Colonic mucosa (tissue), 4 donors: ENCODE measurements around the gene TTC38. TPM values are rescaled to one million over a fixed set of nuclear protein-coding genes. Genes with fewer than 3 reads are reported as not detected.
A peak's percentile ranks its signal among the peaks of the same experiment; 100 is the strongest.

ENCODE experiments used
- DNase-seq: peaks from one replicate; pipeline ENCODE4 v3.0.0-alpha.2; 2020
- H3K27ac ChIP-seq: fragments of 200-600 bp; one replicate; pipeline ENCODE4 v1.8.0; 2021
- H3K27me3 ChIP-seq: fragments of 200-600 bp; one replicate; pipeline ENCODE4 v1.8.0; 2021
- H3K36me3 ChIP-seq: fragments of 200-600 bp; one replicate; pipeline ENCODE4 v1.8.0; 2021
- H3K4me1 ChIP-seq: fragments of 200-600 bp; one replicate; pipeline ENCODE4 v1.8.0; 2021; ENCODE audit warnings: mild to moderate bottlenecking
- H3K4me3 ChIP-seq: fragments of 200-600 bp; one replicate; pipeline ENCODE4 v1.8.0; 2021
- H3K9ac ChIP-seq, 2 donors: one replicate each; pipeline ENCODE4 v1.7.0; 2013; ENCODE audit warnings: control low read depth in 2 of 2, low read depth in 2 of 2, low read length in 2 of 2
- H3K9me3 ChIP-seq: fragments of 200-600 bp; one replicate; pipeline ENCODE4 v1.8.0; 2021
- intact Hi-C: fragments of 100-400 bp; cut with DNase I; formaldehyde crosslinking; loops from one replicate; pipeline ENCODE4 v1.14.1; 2022
- total RNA-seq, 2 donors: library from RNA; stranded (reverse); fragmentation: NEBNext Ultra II Directional in 1 of 2; extraction: Animal tissue kit (Norgen Biotek cat#: 25700) in 1 of 2; gene quantifications; one replicate each; pipeline ENCODE4 v1.2.1, GENCODE V29; 2021
- TF ChIP-seq, protein P1 (sequence below): fragments of 200-600 bp; IDR thresholded peaks from one replicate; pipeline ENCODE4 v1.8.0; 2022; ENCODE audit warnings: antibody characterized with exemption, mild to moderate bottlenecking
- donor health status: healthy.
- donor health status: DM: no; HTN: no; CAD: no.
- donor health status: DM: no; HTN: no; CAD: no.

TTC38 gene
- total RNA-seq, 2 donors from 2014 or later: 124 to 149 TPM

DNA sequence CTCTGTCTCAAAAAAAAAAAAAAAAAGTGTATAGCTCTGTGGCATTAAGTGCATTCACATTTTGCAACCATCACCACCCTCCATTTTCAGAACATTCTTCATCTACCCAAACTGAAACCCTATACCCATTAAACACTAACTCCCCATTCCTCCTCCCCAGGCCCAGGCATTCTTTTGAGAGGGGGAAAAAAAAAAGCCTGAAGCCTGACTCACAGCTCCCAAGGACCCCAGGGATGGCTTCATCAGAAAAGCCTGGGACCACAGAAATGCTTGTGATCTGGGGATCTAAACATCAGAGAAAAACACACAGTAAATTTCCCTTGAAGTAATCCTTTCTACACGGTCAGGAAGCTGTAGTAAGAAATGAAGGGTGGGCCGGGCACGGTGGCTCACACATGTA, 18.2 kb downstream of the TTC38 start:
- H3K27ac ChIP-seq: no peak overlapping the region
- TF ChIP-seq, protein P1, sequence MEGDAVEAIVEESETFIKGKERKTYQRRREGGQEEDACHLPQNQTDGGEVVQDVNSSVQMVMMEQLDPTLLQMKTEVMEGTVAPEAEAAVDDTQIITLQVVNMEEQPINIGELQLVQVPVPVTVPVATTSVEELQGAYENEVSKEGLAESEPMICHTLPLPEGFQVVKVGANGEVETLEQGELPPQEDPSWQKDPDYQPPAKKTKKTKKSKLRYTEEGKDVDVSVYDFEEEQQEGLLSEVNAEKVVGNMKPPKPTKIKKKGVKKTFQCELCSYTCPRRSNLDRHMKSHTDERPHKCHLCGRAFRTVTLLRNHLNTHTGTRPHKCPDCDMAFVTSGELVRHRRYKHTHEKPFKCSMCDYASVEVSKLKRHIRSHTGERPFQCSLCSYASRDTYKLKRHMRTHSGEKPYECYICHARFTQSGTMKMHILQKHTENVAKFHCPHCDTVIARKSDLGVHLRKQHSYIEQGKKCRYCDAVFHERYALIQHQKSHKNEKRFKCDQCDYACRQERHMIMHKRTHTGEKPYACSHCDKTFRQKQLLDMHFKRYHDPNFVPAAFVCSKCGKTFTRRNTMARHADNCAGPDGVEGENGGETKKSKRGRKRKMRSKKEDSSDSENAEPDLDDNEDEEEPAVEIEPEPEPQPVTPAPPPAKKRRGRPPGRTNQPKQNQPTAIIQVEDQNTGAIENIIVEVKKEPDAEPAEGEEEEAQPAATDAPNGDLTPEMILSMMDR: no peak
- no peak overlapping the region for H3K4me3 ChIP-seq
- peaks cover 5% of the 10 kb centered on the region for H3K36me3 ChIP-seq
- no peaks in the 10 kb centered on the region for H3K27me3 ChIP-seq
- no peak for DNase-seq
- no peaks in the 10 kb centered on the region for H3K9me3 ChIP-seq
- intact Hi-C loops: no loop called here
- H3K9ac ChIP-seq: no peak overlapping the region
- H3K4me1 ChIP-seq: no peaks in the 10 kb centered on the region

DNA sequence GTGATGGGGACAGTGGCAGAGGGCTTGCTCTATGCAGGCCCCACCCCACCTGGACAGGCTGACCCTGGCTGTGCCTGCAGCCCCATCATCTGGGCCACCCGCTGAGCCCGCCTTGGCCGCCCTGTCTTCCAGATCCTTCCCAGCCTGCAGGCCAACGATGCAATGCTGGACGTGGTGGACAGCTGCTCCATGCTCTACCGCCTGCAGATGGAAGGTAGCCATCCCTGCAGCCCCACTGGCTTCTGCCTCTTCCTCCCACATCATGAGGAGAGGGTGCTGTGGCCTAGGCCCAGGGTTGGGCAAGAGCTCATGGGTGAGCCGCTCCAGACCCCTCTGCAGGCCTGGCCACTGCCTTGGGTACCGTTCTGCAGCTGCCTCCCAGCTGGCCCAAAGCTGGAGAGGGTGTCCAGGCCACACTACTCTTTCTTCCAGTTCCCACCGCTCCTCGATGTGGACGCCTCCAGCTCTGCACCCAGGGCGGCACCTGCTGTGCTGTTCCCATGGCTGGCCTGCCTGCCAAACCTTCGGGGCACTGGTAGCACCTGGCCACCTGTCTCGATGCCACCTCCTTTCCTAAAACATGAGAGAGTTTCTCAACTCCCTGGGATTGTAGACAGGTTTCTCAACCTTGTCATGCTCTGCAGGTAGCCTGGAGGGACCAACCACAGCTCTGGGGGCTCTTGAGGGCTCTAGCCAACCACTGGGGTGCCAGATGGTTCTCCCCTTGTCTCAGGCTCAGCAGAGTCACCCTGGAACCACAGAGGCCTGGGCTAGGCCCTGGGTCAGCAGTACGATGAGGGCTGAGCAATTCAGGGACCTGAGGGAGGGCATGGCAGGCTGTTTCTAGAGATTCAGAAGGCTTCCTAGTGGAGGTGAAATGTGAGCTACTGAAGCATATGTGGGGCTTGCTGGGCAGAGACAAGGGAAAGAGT, 19.4 kb downstream of the TTC38 start:
- intact Hi-C loops: no loop called here
- Histone ChIP-seq H3K9ac (peak overlapping the region; percentile 46 to 50), H3K4me1 (no peaks in the 10 kb centered on the region), H3K36me3 (peaks cover 5% of the 10 kb centered on the region), H3K27me3 (no peaks in the 10 kb centered on the region), H3K4me3 (no peak overlapping the region), H3K27ac (no peak overlapping the region), H3K9me3 (no peaks in the 10 kb centered on the region)
- no peak for DNase-seq
- TF ChIP-seq, protein P1: no peak

DNA sequence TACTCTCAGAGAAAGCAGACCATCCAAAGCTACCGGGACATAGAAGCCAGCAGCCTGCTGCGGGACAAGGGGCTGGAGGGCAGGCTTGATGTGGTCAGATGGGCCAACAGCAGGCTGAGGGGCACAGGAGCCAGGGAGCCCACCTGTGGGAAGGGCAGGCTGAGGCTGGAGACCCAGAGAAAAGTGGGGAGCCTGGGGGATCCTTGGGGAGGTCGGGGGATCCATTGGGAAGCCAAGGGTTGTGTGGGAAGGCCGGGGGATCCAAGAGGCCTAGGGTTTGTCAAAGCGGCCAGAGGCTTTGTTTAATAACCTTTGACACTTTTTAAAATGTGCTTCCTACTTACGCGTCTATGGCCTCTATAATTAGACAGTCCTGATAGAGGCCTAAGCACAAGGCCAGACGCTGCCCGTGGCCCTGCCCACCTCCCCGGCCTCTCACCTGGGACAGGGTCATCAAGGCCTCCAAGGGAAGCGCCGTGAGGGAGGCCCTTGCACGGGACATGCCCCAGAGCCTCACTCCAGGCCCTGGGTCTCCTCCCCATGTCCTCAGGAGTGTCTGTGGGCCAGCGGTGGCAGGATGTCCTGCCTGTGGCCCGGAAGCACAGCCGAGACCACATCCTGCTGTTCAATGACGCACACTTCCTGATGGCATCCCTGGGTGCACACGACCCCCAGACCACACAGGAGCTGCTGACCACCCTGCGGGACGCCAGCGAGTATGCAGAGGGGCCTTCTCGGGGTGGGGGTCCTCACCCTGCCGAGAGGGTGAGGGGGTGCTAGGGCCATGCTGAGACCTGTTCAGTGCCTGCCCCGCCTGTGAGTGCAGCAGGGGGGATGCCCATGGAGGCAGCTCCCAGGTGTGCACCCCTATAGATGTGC, 20.3 kb downstream of the TTC38 start:
- H3K4me3 ChIP-seq: peak overlapping the region; percentile 1
- no peaks in the 10 kb centered on the region for H3K4me1 ChIP-seq
- TF ChIP-seq, protein P1: no peak
- peak overlapping the region; percentile 46 to 50 for H3K9ac ChIP-seq
- intact Hi-C loops: no loop called here
- no peak for DNase-seq
- no peak overlapping the region for H3K27ac ChIP-seq
- H3K27me3 ChIP-seq: no peaks in the 10 kb centered on the region
- H3K9me3 ChIP-seq: no peaks in the 10 kb centered on the region
- peaks cover 5% of the 10 kb centered on the region for H3K36me3 ChIP-seq

DNA sequence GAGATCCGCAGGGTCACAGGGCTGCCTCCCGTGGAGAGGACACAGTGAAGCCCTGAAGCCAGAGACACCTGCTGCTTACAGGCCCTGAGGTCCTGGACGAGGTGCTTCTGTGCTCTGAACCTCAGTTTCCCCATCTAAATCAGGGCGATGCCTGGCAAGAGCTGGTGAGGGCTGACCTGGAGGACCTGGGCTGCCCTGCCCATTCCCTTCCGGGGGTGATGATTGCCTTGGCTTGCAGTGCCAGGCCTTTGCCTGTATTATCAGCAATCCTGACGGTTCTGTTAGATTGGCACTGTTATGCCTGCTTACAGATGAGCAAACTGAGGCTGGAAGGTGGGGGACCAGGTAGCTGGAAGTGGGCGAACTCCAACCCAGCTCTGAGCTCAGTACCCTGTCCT, 21.0 kb downstream of the TTC38 start:
- H3K9me3 ChIP-seq: no peaks in the 10 kb centered on the region
- TF ChIP-seq, protein P1: no peak
- H3K9ac ChIP-seq: peak overlapping the region; percentile 3 to 46
- H3K4me1 ChIP-seq: no peaks in the 10 kb centered on the region
- no peaks in the 10 kb centered on the region for H3K27me3 ChIP-seq
- no peak overlapping the region for H3K27ac ChIP-seq
- intact Hi-C loops: no loop called here
- peaks cover 5% of the 10 kb centered on the region for H3K36me3 ChIP-seq
- no peak overlapping the region for H3K4me3 ChIP-seq
- no peak for DNase-seq

DNA sequence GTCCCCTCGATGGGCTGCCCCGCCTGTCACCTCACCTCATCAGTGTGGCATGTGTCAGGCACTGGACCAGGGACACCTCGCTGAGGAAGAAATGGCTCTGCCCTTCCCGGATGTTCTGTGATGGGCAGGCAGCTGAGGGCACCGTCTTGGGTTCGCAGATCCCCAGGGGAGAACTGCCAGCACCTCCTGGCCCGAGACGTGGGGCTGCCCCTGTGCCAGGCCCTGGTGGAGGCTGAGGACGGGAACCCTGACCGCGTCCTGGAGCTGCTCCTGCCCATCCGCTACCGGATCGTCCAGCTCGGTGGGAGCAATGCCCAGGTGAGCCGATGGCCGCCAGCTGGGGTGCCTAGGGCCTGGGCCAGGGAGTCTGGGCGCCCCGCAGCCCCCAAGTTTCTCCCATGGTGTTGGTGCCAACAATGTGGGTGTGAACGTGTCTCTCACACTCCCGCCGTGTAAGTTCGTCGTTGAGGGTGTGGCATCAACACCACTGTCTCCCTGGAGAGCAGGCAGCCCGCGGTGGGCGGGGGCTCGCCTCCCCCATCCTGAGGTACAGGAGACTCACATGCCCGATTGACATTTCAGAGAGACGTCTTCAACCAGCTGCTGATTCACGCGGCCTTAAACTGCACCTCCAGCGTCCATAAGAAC, 21.6 kb downstream of the TTC38 start:
- intact Hi-C loops: no loop called here
- TF ChIP-seq, protein P1: no peak
- no peak for DNase-seq
- H3K27ac ChIP-seq: no peak overlapping the region
- peaks cover 5% of the 10 kb centered on the region for H3K36me3 ChIP-seq
- H3K4me1 ChIP-seq: no peaks in the 10 kb centered on the region
- no peaks in the 10 kb centered on the region for H3K9me3 ChIP-seq
- no peak overlapping the region for H3K4me3 ChIP-seq
- H3K27me3 ChIP-seq: no peaks in the 10 kb centered on the region
- H3K9ac ChIP-seq: no peak overlapping the region
